ENCODE results near the gene C3orf70. TPM values are rescaled to one million over a fixed set of nuclear protein-coding genes. Genes with fewer than 3 reads are reported as not detected.

C3orf70 gene
- total RNA-seq, 4 donors from 2014 or later = 3.6 to 8.5 (median 5.0) TPM

DNA sequence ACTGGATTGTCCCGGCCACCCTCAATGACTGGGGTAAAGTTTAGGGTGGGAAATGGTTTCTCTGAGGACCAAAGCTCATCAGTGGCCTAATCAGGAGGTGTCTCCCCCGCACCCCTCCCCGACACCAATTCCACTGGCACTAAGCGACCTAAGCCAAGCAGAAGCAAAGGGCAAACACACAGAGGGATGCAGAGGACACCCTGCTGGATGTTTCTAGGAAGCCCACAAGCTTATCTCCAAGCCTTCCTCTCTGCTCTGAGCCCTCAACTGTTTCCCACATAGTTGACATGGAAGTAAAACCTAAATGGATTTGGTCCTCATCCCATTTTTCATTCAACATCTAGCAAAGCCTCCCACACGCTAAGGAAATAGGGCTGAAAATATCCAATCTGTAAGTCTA is 68.5 kb downstream of the C3orf70 start:
- TF ChIP-seq POLR2AphosphoS5 (IDR thresholded peaks at IDR 0.05) = no peak
- TF ChIP-seq, protein P1, sequence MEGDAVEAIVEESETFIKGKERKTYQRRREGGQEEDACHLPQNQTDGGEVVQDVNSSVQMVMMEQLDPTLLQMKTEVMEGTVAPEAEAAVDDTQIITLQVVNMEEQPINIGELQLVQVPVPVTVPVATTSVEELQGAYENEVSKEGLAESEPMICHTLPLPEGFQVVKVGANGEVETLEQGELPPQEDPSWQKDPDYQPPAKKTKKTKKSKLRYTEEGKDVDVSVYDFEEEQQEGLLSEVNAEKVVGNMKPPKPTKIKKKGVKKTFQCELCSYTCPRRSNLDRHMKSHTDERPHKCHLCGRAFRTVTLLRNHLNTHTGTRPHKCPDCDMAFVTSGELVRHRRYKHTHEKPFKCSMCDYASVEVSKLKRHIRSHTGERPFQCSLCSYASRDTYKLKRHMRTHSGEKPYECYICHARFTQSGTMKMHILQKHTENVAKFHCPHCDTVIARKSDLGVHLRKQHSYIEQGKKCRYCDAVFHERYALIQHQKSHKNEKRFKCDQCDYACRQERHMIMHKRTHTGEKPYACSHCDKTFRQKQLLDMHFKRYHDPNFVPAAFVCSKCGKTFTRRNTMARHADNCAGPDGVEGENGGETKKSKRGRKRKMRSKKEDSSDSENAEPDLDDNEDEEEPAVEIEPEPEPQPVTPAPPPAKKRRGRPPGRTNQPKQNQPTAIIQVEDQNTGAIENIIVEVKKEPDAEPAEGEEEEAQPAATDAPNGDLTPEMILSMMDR (IDR thresholded peaks at IDR 0.05) = no peak
- TF ChIP-seq POLR2A (IDR thresholded peaks at IDR 0.05) = no peak
- TF ChIP-seq EP300 (IDR thresholded peaks at IDR 0.05) = no peak
- DNase-seq (ENCODE audit: low spot score in 2 of 2) = no peak
- 85% methylated on average over 5 of the region's 5 CpGs for WGBS

DNA sequence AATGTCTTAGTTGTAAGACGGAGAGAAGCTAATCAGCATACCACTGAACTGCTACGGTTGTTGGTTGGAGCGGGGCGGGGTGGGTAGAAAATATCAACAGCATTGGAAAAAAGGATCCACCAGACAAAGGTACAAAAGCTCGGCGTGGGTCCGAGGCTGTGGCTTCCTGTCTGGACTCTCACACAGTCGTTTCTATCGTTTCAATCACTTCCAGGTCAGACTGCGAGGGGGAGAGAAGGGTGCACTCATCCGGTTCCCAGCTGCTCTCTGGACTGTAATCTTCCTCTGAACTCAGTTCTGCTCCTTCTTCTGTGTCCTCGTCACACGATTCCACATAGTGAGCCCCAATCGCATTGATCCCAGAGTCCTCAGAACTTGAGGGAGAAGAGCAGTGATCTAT is 70.0 kb downstream of the C3orf70 start:
- DNase-seq (ENCODE audit: low spot score in 2 of 2) = no peak

More for the DNA sequence above, 68.5 kb downstream of the C3orf70 start:
- Histone ChIP-seq H3K4me3 (no peak overlapping the region), H3K27ac (no peak overlapping the region), H3K27me3 (no peaks in the 10 kb centered on the region), H3K9me3 (no peaks in the 10 kb centered on the region), H3K4me1 (no peaks in the 10 kb centered on the region), H3K36me3 (no peaks in the 10 kb centered on the region)

DNA sequence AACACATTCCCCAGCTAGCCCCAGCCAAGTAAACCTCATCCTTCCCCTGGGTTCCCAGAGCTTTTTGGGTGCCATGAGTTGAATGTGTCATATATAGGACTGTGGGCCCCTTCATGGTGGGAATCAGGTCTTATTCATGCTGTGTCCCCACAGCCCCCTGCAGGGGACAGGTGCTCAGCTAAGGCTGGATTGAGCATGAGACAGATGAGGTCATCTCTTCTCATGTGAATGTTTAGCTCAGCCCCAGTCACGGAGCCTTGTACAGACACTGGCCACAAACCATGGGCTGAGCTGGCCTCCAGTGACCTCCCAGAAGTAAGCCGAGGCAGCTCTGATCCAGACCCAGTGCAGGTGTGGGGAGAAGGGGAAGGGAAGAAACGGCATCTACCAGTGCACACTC is 70.7 kb downstream of the C3orf70 start:
- Histone ChIP-seq H3K4me1 (no peaks in the 10 kb centered on the region), H3K4me3 (no peak overlapping the region), H3K36me3 (no peaks in the 10 kb centered on the region), H3K27me3 (no peaks in the 10 kb centered on the region), H3K27ac (no peak overlapping the region), H3K9me3 (no peaks in the 10 kb centered on the region)
- no peak for DNase-seq (ENCODE audit: low spot score in 2 of 2)
- 100% methylated on average over 2 of the region's 3 CpGs for WGBS
- TF ChIP-seq POLR2A (IDR thresholded peaks at IDR 0.05) (no peak), EP300 (IDR thresholded peaks at IDR 0.05) (no peak)

More for the DNA sequence above, 70.0 kb downstream of the C3orf70 start:
- TF ChIP-seq, protein P1 (IDR thresholded peaks at IDR 0.05) = no peak
- no peak for TF ChIP-seq EP300 (IDR thresholded peaks at IDR 0.05)
- no peak for TF ChIP-seq POLR2A (IDR thresholded peaks at IDR 0.05)
- TF ChIP-seq POLR2AphosphoS5 (IDR thresholded peaks at IDR 0.05) = no peak
- 73% methylated on average over 14 of the region's 14 CpGs for WGBS
- Histone ChIP-seq H3K36me3 (no peaks in the 10 kb centered on the region), H3K4me1 (no peaks in the 10 kb centered on the region), H3K27me3 (no peaks in the 10 kb centered on the region), H3K9me3 (no peaks in the 10 kb centered on the region), H3K4me3 (no peak overlapping the region), H3K27ac (no peak overlapping the region)

DNA sequence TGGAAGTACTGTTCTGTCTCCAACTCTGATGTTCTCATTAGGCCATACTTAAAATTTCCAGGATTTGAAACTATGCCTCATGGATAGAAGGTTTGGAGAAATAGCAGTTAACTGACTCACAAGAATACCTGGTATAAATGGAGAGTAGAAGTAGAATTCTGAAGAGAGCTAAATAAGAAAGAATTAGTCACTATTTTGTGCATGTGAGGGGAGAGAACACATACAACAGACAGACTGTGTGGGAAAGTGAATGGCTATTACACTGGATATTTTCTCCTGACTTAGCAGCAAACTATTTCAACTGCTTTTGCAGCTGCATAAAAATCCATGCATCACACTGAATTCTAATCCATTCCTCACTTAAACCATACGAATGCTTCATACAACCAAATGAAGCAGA is 71.3 kb downstream of the C3orf70 start:
- Histone ChIP-seq H3K27me3 (no peaks in the 10 kb centered on the region), H3K9me3 (no peaks in the 10 kb centered on the region), H3K4me1 (no peaks in the 10 kb centered on the region), H3K36me3 (no peaks in the 10 kb centered on the region), H3K27ac (no peak overlapping the region), H3K4me3 (no peak overlapping the region)
- WGBS = 81% methylated on average over 1 of the region's 1 CpG
- DNase-seq (ENCODE audit: low spot score in 2 of 2) = no peak
- no peak for TF ChIP-seq EP300 (IDR thresholded peaks at IDR 0.05)
- TF ChIP-seq, protein P1 (IDR thresholded peaks at IDR 0.05) = no peak
- TF ChIP-seq POLR2A (IDR thresholded peaks at IDR 0.05) = no peak
- TF ChIP-seq POLR2AphosphoS5 (IDR thresholded peaks at IDR 0.05) = no peak

DNA sequence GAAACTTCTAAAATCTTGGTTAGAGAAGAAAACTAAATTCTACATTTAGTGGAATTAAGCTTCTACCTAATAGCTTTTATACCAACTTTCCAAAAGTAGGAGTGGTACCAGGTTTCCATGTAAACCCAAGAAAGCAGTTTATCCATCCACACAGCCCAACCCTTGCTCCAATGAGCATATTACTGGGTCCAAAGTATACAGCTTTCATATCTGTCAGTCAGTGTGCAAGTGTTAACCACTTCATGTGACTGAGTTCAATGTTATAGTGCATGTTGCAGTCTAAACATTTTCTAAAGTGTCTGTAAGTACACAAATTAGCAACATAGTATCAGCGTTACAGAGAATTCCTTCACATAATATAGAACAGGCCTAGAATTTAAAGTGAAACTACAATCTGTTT is 73.2 kb downstream of the C3orf70 start:
- TF ChIP-seq POLR2AphosphoS5 (IDR thresholded peaks at IDR 0.05) = no peak
- TF ChIP-seq, protein P1 (IDR thresholded peaks at IDR 0.05) = no peak
- TF ChIP-seq POLR2A (IDR thresholded peaks at IDR 0.05) = no peak
- no peak for TF ChIP-seq EP300 (IDR thresholded peaks at IDR 0.05)
- Histone ChIP-seq H3K27ac (no peak overlapping the region), H3K4me1 (no peaks in the 10 kb centered on the region), H3K9me3 (no peaks in the 10 kb centered on the region), H3K4me3 (no peak overlapping the region), H3K36me3 (no peaks in the 10 kb centered on the region), H3K27me3 (no peaks in the 10 kb centered on the region)
- WGBS = 55% methylated on average over 1 of the region's 1 CpG
- DNase-seq (ENCODE audit: low spot score in 2 of 2) = no peak

DNA sequence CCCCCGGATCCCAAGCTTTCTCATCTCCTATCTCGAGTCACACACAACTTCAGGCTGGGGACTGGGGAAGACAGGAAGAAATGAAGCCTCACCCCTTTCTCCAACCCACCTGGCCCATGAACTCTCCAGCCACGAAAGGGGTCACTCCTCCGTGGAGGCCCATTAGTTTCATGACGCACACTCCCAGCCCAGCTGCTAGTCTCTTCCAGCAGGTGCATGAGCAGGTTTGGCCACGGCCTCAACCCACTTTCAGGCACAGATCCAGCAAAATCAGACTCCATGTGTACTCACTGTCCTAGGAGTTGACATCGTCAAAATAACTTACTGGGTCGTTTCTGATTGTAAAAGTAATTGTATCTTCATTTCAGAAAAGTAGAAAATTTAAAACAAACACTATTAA is 76.6 kb downstream of the C3orf70 start:
- Histone ChIP-seq H3K27me3 (no peaks in the 10 kb centered on the region), H3K9me3 (no peaks in the 10 kb centered on the region), H3K4me3 (no peak overlapping the region), H3K4me1 (no peaks in the 10 kb centered on the region), H3K27ac (no peak overlapping the region), H3K36me3 (no peaks in the 10 kb centered on the region)
- no peak for DNase-seq (ENCODE audit: low spot score in 2 of 2)
- WGBS = 62% methylated on average over 8 of the region's 8 CpGs
- TF ChIP-seq, protein P1 (IDR thresholded peaks at IDR 0.05) = no peak
- TF ChIP-seq EP300 (IDR thresholded peaks at IDR 0.05) (no peak), POLR2A (IDR thresholded peaks at IDR 0.05) (no peak), POLR2AphosphoS5 (IDR thresholded peaks at IDR 0.05) (no peak)

Data from suprapubic skin (tissue), 4 donors.